ENCODE results near the gene NUCB1. TPM values are rescaled to one million over a fixed set of nuclear protein-coding genes. Genes with fewer than 3 reads are reported as not detected.
A peak's percentile ranks its signal among the peaks of the same experiment; 100 is the strongest.
"Not testable (repeated sequence)": the region's sequence is repeated elsewhere in the genome, so short reads cannot be mapped to it uniquely, and the experiment has no call there.

Gene NUCB1
- total RNA-seq, 1 experiment from 2014 or later, result 102 TPM

GRCh38 chr19:48876043-48876981 lies 23.8 kb upstream of the NUCB1 start:
- Histone ChIP-seq H3K27ac (ENCODE audit: low read length) (peak overlapping the region; percentile 18), H3K36me3 (ENCODE audit: control insufficient read depth, insufficient read depth, low read length) (peaks cover 10% of the 10 kb centered on the region; the same call in 1 of the 2 replicates), H3K4me3 (ENCODE audit: low read depth in 2 of 2, low read length in 2 of 2) (peak overlapping the region; percentile 84 to 99)
- DNase-seq (ENCODE audit: low read depth, low spot score); H3K27me3 ChIP-seq (ENCODE audit: control insufficient read depth, insufficient read depth, low read length); intact Hi-C loops (cut with micrococcal nuclease; ENCODE audit: unreplicated experiment); in situ Hi-C loops (cut with HindIII; ENCODE audit: low pct_unique_long_range_greater_than_20kb, low sequenced_read_pairs); ATAC-seq; H3K9me3 ChIP-seq (ENCODE audit: control insufficient read depth, insufficient read depth, low read depth, low read length); BruUV-seq (replicated peaks); H3K4me1 ChIP-seq (ENCODE audit: control insufficient read depth, insufficient read depth, low read length); CTCF ChIA-PET: not testable (repeated sequence)
- POLR2A ChIA-PET, result interaction anchor here (0.6 kb wide), 1 partner anchor 251 kb away, joined by 5 read pairs; no protein-coding TSS in a partner anchor

- TF ChIP-seq SIN3A (IDR thresholded peaks at IDR 0.05; ENCODE audit: borderline replicate concordance, insufficient read depth, low read depth, low read length), result no peak
- TF ChIP-seq REST (IDR thresholded peaks at IDR 0.05; ENCODE audit: insufficient read depth in 1 of 2, low read depth in 2 of 2, low read length in 1 of 2), result no peak
- no peak for TF ChIP-seq TCF7L2 (IDR thresholded peaks at IDR 0.05; ENCODE audit: low read depth, low read length)
- TF ChIP-seq POLR2AphosphoS5 (IDR thresholded peaks at IDR 0.05; ENCODE audit: low read depth, low read length), result no peak
- TF ChIP-seq CTCF (IDR thresholded peaks at IDR 0.05), result no peak
- no TSS peak for BruUV-seq (replicated peaks)
- DNase-seq (ENCODE audit: low read depth, low spot score) (no peak), ATAC-seq (no peak)
- Histone ChIP-seq H3K27ac (ENCODE audit: low read length) (no peak overlapping the region), H3K9me3 (ENCODE audit: control insufficient read depth, insufficient read depth, low read depth, low read length) (no peaks in the 10 kb centered on the region), H3K4me1 (ENCODE audit: control insufficient read depth, insufficient read depth, low read length) (peaks cover 10% of the 10 kb centered on the region), H3K4me3 (ENCODE audit: low read depth in 2 of 2, low read length in 2 of 2) (no peak overlapping the region), H3K27me3 (ENCODE audit: control insufficient read depth, insufficient read depth, low read length) (no peaks in the 10 kb centered on the region), H3K36me3 (ENCODE audit: control insufficient read depth, insufficient read depth, low read length) (peaks cover 6% of the 10 kb centered on the region; the same call in 1 of the 2 replicates)
- intact Hi-C loops (cut with micrococcal nuclease; ENCODE audit: unreplicated experiment) (no loop called here), in situ Hi-C loops (cut with HindIII; ENCODE audit: low pct_unique_long_range_greater_than_20kb, low sequenced_read_pairs) (no loop called here)
- ChIA-PET POLR2A (interaction anchor here (0.5 kb wide), 1 partner anchor 356 kb away, joined by 10 read pairs; no protein-coding TSS in a partner anchor), CTCF (no interaction called here)
Measured at GRCh38 chr19:48877855-48878195, 22.3 kb upstream of the NUCB1 start.

Measured in Panc1 (cell line).